AG10803 (cell line): ENCODE measurements around the gene DOCK3.

Experiments used
- DNase-seq: peaks from one replicate; pipeline ENCODE4 v3.0.0; 2010; ENCODE audit warnings: low read depth
- H3K4me3 ChIP-seq: 2 replicates; pipeline ENCODE4 v1.5.1; 2011; ENCODE audit warnings: mild to moderate bottlenecking, low read length, control low read depth
- TF ChIP-seq, protein P1 (sequence below): conservative IDR thresholded peaks from 2 replicates; pipeline ENCODE4 v1.5.1; 2011; ENCODE audit warnings: mild to moderate bottlenecking, low read length, control low read depth, inconsistent platforms

The DOCK3 gene

GRCh38 chr3:51280176-51280575, 605.4 kb downstream of the DOCK3 start:
- DNase-seq = no peak
- H3K4me3 ChIP-seq = no peak overlapping the region
- TF ChIP-seq, protein P1, sequence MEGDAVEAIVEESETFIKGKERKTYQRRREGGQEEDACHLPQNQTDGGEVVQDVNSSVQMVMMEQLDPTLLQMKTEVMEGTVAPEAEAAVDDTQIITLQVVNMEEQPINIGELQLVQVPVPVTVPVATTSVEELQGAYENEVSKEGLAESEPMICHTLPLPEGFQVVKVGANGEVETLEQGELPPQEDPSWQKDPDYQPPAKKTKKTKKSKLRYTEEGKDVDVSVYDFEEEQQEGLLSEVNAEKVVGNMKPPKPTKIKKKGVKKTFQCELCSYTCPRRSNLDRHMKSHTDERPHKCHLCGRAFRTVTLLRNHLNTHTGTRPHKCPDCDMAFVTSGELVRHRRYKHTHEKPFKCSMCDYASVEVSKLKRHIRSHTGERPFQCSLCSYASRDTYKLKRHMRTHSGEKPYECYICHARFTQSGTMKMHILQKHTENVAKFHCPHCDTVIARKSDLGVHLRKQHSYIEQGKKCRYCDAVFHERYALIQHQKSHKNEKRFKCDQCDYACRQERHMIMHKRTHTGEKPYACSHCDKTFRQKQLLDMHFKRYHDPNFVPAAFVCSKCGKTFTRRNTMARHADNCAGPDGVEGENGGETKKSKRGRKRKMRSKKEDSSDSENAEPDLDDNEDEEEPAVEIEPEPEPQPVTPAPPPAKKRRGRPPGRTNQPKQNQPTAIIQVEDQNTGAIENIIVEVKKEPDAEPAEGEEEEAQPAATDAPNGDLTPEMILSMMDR = no peak

DNA sequence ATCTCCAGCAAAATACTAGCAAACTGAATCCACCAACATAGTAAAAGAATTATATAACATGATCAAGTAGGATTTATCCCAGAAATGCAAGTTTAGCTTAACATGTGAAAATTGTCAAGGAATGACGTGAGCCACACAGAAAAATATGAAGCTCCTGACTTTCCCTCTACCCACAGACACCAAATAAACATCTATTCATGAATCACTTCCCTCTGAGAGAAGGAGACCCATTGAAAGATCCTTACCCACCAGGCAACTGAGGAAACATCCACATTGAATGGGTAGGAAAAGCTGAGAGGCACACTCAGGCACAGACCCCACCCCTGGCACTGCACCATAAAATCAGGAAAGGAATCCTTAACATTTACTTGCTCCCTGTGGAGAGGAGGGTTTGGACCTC, 608.2 kb downstream of the DOCK3 start:
- peak; percentile 40 for DNase-seq
- no peak overlapping the region for H3K4me3 ChIP-seq
- TF ChIP-seq, protein P1 = no peak

- TF ChIP-seq, protein P1 = no peak
- DNase-seq = peak; percentile 9
Measured at GRCh38 chr3:51283421-51283820, 608.7 kb downstream of the DOCK3 start.

DNA sequence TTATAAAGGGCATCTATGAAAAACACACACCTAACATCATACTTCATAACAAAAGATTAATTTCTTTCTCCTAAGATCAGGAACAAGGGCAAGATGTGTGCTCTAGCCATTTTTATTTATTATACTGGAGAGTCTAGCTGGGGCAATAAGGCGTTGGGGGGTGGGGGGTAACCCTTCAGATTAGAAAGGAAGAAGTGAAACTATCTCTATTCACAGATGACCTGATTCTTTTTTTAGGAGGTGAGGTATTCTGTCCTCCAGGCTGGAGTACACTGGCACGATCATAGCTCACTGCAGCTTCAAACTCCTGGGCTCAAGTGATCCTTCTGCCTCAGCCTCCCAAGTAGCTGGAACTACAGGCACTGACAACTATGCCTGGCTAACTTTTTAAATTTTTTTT, 620.9 kb downstream of the DOCK3 start:
- DNase-seq = no peak
- H3K4me3 ChIP-seq = no peak overlapping the region
- TF ChIP-seq, protein P1 = no peak

More at GRCh38 chr3:51283421-51283820, 608.7 kb downstream of the DOCK3 start:
- no peak overlapping the region for H3K4me3 ChIP-seq

DNA sequence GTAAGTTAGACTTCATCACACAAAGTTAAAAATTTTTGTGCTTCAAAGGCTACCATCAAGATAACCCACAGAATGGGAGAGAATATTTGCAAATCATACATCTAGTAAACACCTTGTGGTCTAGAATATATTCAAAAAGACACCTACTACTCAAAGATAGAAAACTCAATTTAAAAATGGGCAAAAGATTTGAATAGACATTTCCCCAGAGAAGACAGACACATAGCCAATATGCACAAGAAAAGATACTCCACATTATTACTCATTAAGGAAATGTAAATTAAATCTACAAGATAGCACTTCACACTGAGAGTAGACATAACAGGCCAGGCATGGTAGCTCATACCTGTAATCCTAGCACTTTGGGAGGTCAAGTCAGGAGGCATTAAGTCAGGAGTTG, 622.6 kb downstream of the DOCK3 start:
- TF ChIP-seq, protein P1 = no peak
- DNase-seq = no peak
- H3K4me3 ChIP-seq = no peak overlapping the region

GRCh38 chr3:51304230-51304629, 629.5 kb downstream of the DOCK3 start:
- no peak for DNase-seq
- no peak overlapping the region for H3K4me3 ChIP-seq
- TF ChIP-seq, protein P1 = no peak

GRCh38 chr3:51306093-51306492, 631.4 kb downstream of the DOCK3 start:
- TF ChIP-seq, protein P1 = no peak
- no peak overlapping the region for H3K4me3 ChIP-seq
- no peak for DNase-seq
